ENCODE results near the gene ABCB8. TPM values are rescaled to one million over a fixed set of nuclear protein-coding genes. Genes with fewer than 3 reads are reported as not detected.

The ABCB8 gene
- total RNA-seq, 4 donors from 2014 or later = 21.0 to 49.0 (median 31.6) TPM

DNA sequence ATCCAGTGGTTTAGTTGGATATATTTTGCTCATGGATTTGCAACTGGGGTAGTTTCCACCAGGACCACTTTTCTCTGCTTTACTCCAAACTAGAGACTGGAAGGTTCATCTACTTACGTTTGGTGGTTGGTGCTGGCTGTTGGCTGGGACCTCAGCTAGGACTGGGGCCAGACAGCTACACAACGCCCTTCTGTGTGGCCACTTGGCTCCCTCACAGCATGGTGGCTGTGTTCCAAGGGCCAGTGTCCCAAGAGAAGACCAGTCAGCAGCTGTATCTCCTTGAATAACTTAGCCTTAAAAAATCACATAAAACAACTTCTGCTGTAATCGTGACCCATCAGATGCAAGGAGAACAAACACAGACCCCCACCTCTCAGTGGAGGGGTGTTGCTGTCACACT, 45.9 kb upstream of the ABCB8 start:
- Histone ChIP-seq H3K27me3 (peaks cover 0 to 39% of the 10 kb centered on the region in 2 donors), H3K9me3 (no peaks in the 10 kb centered on the region), H3K4me3 (no peak overlapping the region), H3K27ac (no peak overlapping the region), H3K36me3 (no peaks in the 10 kb centered on the region), H3K4me1 (peaks cover 0 to 38% (median 9%) of the 10 kb centered on the region in 4 donors)
- DNase-seq (ENCODE audit: low spot score in 2 of 2) = peak in 1 of 2 donors; percentile 27
- TF ChIP-seq POLR2A (IDR thresholded peaks at IDR 0.05) (no peak), CTCF (IDR thresholded peaks at IDR 0.05) (no peak), EP300 (IDR thresholded peaks at IDR 0.05) (no peak)
- 10 to 34% methylated on average over 3 of the region's 3 CpGs for WGBS, 2 donors

- Histone ChIP-seq H3K4me1 (peaks cover 0 to 36% (median 7%) of the 10 kb centered on the region in 4 donors), H3K9me3 (no peaks in the 10 kb centered on the region), H3K4me3 (no peak overlapping the region), H3K36me3 (no peaks in the 10 kb centered on the region), H3K27me3 (peaks cover 0 to 43% of the 10 kb centered on the region in 2 donors), H3K27ac (no peak overlapping the region)
- DNase-seq (ENCODE audit: low spot score in 2 of 2) = peak in 1 of 2 donors; percentile 26
- no peak for TF ChIP-seq CTCF (IDR thresholded peaks at IDR 0.05)
- TF ChIP-seq POLR2A (IDR thresholded peaks at IDR 0.05) = no peak
- no peak for TF ChIP-seq EP300 (IDR thresholded peaks at IDR 0.05)
- WGBS, 2 donors = 0 to 15% methylated on average over 2 of the region's 2 CpGs
Observed at GRCh38 chr7:150983893-150984368, 44.3 kb upstream of the ABCB8 start.

DNA sequence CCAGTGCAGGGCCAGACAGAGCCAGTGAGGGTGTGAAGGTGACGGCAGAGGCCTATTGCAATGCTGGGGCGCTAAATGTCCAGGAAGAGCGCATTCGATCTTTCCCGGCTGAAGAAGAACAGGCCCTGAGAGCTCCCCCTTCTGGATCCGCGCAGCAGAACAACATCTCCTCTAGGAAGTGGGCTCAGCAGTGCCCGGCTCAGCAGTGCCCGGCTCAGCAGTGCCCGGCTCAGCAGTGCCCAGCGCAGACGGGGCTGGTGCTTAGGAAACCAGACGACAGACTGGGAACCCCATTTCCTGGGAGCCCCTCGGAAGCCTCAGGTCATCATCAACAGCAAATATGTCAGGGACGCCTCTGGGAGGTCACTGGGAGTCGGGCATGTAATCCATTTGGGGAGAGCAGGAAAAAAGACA, 42.1 kb upstream of the ABCB8 start:
- Histone ChIP-seq H3K27ac (no peak overlapping the region), H3K4me3 (no peak overlapping the region), H3K27me3 (peaks cover 0 to 36% of the 10 kb centered on the region in 2 donors), H3K9me3 (peaks cover 0 to 5% (median 0%) of the 10 kb centered on the region in 4 donors), H3K36me3 (no peaks in the 10 kb centered on the region), H3K4me1 (peaks cover 0 to 18% (median 4%) of the 10 kb centered on the region in 4 donors)
- TF ChIP-seq POLR2A (IDR thresholded peaks at IDR 0.05) (no peak), CTCF (IDR thresholded peaks at IDR 0.05) (peak; percentile 30 to 63 (median 48)), EP300 (IDR thresholded peaks at IDR 0.05) (no peak)
- WGBS, 2 donors = 9 to 11% methylated on average over 16 of the region's 16 CpGs
- DNase-seq (ENCODE audit: low spot score in 2 of 2) = peak; percentile 25 to 53

DNA sequence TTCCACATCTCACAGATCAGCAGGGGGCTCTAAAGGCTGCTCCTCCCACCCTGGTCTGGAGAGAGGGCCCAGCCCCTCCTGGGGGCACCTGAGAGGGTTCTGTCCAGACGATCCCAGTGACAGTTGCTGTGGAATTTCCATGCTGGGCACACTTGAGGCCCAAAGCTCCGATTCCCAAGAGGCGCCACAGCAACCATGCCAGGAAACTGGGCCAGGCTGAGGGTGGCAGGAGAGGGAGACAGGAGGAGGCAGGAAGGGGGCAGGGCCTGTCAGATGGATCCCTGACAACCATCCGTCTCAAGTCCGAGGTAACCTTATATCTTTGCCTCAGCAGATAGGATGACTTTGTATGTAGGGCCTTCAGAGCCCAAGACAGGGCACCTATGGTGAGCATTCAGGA, 41.7 kb upstream of the ABCB8 start:
- 71 to 87% methylated on average over 4 to 5 of the region's 5 CpGs for WGBS, 2 donors
- H3K4me3 ChIP-seq = no peak overlapping the region
- peaks cover 0 to 5% (median 0%) of the 10 kb centered on the region in 4 donors for H3K9me3 ChIP-seq
- H3K36me3 ChIP-seq = no peaks in the 10 kb centered on the region
- DNase-seq (ENCODE audit: low spot score in 2 of 2) = no peak
- TF ChIP-seq POLR2A (IDR thresholded peaks at IDR 0.05) = no peak
- TF ChIP-seq CTCF (IDR thresholded peaks at IDR 0.05) = no peak
- no peak for TF ChIP-seq EP300 (IDR thresholded peaks at IDR 0.05)
- no peak overlapping the region for H3K27ac ChIP-seq
- H3K4me1 ChIP-seq = peaks cover 0 to 18% (median 4%) of the 10 kb centered on the region in 4 donors
- peaks cover 0 to 36% of the 10 kb centered on the region in 2 donors for H3K27me3 ChIP-seq

Data from tibial nerve (tissue), 4 donors.